GM12865 (cell line): ENCODE data around the gene LRRC38.

Experiments used
- DNase-seq: peaks from one replicate; pipeline ENCODE4 v3.0.0; 2010; ENCODE audit warnings: low read depth
- H3K4me3 ChIP-seq: 2 replicates; pipeline ENCODE4 v1.5.1; 2011; ENCODE audit warnings: mild to moderate bottlenecking, low read depth, low read length, control low read depth
- TF ChIP-seq, protein P1 (sequence below): IDR thresholded peaks from 2 replicates; pipeline ENCODE4 v1.5.1; 2011; ENCODE audit warnings: low read length, control low read depth, low read depth, inconsistent platforms; ENCODE audit not compliant: insufficient read depth; ENCODE audit errors: missing control alignments

LRRC38 gene

DNA sequence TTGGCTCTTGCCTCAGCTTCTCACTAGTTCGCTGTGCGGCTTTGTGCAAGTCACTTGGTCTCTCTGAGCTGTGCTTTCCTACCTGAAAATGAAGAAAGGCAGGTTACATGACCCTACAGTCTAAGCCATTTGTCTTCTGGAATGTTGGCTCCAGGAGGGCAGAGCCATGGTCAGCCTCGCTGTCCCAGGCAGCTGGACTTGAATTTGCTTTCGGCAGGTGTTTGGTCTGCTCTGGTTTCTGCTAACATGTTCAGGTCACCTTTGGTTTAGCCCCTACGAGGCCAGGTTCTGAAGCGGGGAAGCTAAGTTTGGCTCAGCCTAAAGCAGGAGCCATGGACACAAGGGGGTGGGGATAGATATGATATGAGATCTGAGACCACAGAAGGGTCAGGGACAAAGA, 19.1 kb downstream of the LRRC38 start:
- H3K4me3 ChIP-seq, result no peak overlapping the region
- TF ChIP-seq, protein P1, sequence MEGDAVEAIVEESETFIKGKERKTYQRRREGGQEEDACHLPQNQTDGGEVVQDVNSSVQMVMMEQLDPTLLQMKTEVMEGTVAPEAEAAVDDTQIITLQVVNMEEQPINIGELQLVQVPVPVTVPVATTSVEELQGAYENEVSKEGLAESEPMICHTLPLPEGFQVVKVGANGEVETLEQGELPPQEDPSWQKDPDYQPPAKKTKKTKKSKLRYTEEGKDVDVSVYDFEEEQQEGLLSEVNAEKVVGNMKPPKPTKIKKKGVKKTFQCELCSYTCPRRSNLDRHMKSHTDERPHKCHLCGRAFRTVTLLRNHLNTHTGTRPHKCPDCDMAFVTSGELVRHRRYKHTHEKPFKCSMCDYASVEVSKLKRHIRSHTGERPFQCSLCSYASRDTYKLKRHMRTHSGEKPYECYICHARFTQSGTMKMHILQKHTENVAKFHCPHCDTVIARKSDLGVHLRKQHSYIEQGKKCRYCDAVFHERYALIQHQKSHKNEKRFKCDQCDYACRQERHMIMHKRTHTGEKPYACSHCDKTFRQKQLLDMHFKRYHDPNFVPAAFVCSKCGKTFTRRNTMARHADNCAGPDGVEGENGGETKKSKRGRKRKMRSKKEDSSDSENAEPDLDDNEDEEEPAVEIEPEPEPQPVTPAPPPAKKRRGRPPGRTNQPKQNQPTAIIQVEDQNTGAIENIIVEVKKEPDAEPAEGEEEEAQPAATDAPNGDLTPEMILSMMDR, result no peak
- DNase-seq, result no peak

DNA sequence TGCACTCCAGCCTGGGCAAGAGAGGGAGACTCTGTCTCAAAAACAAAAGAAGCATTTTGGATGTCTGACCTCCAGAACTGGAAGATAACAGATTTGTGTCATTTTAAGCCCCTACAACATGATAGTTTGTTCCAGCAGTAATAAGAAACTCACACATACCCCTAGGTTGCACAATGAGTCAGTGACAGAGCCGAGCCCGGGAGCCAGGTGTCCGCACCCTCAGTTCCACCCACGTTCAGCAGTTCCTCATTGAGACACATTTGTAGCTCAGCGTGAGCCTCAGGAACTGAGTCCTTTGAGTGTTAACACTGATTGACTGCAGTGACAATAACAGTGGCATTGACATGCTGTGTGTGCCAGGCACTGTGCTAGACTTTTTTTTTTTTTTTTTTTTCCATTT, 19.8 kb downstream of the LRRC38 start:
- DNase-seq, result peak; percentile 63
- H3K4me3 ChIP-seq, result no peak overlapping the region
- TF ChIP-seq, protein P1, result no peak

DNA sequence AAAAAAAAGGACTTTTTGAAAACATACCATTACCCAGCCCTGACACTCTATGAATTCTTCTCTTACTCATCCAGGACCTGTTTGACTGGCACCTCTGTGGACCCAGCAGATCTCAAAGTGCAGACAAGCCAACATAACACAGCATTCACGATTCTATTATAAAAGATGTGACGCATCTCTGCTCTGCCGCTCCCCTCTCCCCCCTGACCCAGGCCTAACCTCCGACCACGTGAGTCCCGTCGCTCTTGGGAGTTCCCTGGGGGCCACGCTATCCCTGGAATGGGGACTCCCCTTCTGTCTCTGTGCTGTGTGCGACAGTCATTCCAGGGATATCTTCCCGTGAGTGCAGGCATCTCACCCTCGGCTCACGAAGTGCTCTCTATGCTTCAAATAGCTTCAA, 21.1 kb downstream of the LRRC38 start:
- TF ChIP-seq, protein P1, result no peak
- DNase-seq, result no peak
- H3K4me3 ChIP-seq, result no peak overlapping the region

DNA sequence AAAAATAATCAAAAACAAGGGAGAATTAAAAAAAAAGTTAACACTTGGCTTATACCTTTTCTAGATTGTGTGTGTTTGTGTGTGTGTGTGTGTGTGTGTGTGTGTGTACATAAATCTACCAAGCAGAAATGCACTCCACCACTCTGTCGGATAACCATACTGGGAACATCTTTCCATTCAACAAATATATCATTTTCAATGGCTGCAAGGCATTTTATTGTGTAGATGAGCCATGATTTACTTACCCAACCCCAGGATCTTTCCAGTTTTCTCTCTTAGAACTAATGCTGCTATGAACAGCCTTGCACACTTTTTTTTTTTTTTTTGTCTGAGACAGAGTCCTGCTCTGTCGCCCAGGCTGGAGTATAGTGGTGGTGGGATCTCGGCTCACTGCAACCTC, 25.8 kb downstream of the LRRC38 start:
- TF ChIP-seq, protein P1, result no peak
- no peak overlapping the region for H3K4me3 ChIP-seq
- DNase-seq, result no peak

DNA sequence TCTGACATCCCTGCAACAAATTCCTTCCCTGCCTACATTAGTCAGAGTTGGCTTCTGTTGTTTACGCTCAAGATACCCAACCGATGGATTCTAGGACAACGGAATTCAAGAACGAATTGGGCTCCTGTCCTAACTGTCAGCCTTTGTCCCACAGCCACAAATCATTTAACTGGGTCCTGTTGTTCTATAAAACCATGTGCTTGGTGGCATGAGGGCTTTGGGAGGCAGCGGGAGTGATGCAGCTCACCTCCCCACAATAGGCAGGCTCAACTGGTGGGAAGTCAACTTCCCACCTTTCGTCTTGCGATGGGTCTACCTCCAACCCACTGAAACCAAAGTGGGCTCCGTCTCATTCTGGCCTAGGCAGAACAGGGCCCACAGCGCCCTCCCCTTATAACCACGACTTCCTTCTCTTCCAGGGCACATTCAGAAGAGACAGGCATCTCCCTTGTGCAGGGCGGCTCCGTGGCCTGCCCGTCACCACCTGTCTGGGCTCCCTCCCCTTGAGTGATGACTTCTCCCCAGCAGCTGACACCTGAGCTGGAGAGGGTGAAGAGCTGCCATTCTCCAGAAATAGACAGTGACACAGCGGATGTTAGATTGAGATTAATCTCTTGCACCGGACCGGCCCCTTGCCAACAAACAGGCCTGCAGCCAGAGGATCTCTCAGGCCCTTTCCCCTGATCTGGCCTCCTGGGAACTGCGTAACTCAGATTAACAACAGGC, 26.5 kb downstream of the LRRC38 start:
- no peak for DNase-seq
- no peak overlapping the region for H3K4me3 ChIP-seq

DNA sequence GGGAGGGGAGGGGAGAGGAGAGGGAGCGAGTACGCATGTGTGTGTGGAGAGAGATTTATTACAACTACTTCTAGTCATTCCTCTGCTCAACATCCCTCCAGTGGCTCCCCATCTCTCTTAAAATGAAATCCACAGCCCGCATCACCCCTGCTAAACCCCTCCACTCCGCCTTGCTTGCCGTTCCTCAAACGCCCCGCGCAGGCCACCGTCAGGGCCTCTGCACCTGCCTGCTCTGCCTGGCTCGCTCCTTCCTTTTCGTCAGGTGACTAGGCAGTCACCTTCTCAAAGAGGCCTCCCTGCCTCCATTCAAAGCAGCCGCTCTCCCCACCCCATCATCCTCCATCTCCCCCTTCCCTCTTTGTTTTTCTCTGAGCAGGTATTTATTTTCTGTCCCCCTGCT, 29.9 kb downstream of the LRRC38 start:
- TF ChIP-seq, protein P1, result no peak
- no peak for DNase-seq
- H3K4me3 ChIP-seq, result no peak overlapping the region

More for the DNA sequence above, 26.5 kb downstream of the LRRC38 start:
- TF ChIP-seq, protein P1, result no peak

DNA sequence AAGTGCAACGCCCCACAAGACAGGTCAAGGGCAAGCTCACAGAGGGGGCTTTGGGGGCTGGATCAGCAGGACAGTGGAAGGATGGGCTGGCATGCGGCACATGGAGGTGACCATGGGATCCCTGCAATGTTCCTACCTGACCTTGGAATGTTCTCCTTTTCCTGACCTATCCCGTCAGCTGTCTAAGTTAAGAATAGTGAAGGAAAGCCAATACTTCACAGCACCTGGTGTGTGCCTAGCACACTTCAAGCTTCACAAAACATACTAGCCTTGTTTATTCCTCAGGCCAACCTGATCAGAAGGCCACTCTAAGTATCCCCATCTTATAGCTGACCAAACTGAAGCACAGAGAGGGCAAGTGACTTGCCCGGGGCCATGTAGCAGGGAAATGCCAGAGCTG, 31.2 kb downstream of the LRRC38 start:
- no peak for DNase-seq
- TF ChIP-seq, protein P1, result no peak
- no peak overlapping the region for H3K4me3 ChIP-seq
